GM18517 (cell line): ENCODE measurements around the gene ACVR1.
"Not testable (repeated sequence)": the region's sequence is repeated elsewhere in the genome, so short reads cannot be mapped to it uniquely, and the experiment has no call there.

Experiments used
- ATAC-seq: cut with Tn5 transposase; IDR thresholded peaks from one replicate; pipeline ENCODE4 v1.9.1; 2021; ENCODE audit warnings: mild to moderate bottlenecking, moderate library complexity; ENCODE audit not compliant: unreplicated experiment

The ACVR1 gene

GRCh38 chr2:157769856-157770255 lies 106.3 kb downstream of the ACVR1 start:
- no peak for ATAC-seq

- ATAC-seq: no peak
Measured at GRCh38 chr2:157764386-157764785, 111.7 kb downstream of the ACVR1 start.

GRCh38 chr2:157761520-157761919 lies 114.6 kb downstream of the ACVR1 start:
- no peak for ATAC-seq

GRCh38 chr2:157760949-157761348 lies 115.2 kb downstream of the ACVR1 start:
- no peak for ATAC-seq

- no peak for ATAC-seq
Measured at GRCh38 chr2:157759855-157760254, 116.3 kb downstream of the ACVR1 start.

GRCh38 chr2:157758586-157758985 lies 117.5 kb downstream of the ACVR1 start:
- no peak for ATAC-seq

GRCh38 chr2:157757500-157757899 lies 118.6 kb downstream of the ACVR1 start:
- ATAC-seq: no peak

GRCh38 chr2:157756447-157756846 lies 119.7 kb downstream of the ACVR1 start:
- ATAC-seq: not testable (repeated sequence)

- peak; percentile 67 for ATAC-seq
Measured at GRCh38 chr2:157751462-157752058, 124.6 kb downstream of the ACVR1 start.

- ATAC-seq: no peak
Measured at GRCh38 chr2:157749684-157750083, 126.4 kb downstream of the ACVR1 start.

- no peak for ATAC-seq
Measured at GRCh38 chr2:157748371-157749142, 127.6 kb downstream of the ACVR1 start.

GRCh38 chr2:157747695-157748370 lies 128.3 kb downstream of the ACVR1 start:
- ATAC-seq: peak; percentile 54

- ATAC-seq: no peak
Measured at GRCh38 chr2:157747280-157747679, 128.8 kb downstream of the ACVR1 start.

- ATAC-seq: no peak
Measured at GRCh38 chr2:157746234-157746950, 129.7 kb downstream of the ACVR1 start.

- ATAC-seq: no peak
Measured at GRCh38 chr2:157744571-157745076, 131.5 kb downstream of the ACVR1 start.

- peak; percentile 58 for ATAC-seq
Measured at GRCh38 chr2:157743051-157743450, 133.1 kb downstream of the ACVR1 start.

- ATAC-seq: no peak
Measured at GRCh38 chr2:157741819-157742484, 134.2 kb downstream of the ACVR1 start.

- ATAC-seq: no peak
Measured at GRCh38 chr2:157737656-157738055, 138.5 kb downstream of the ACVR1 start.

GRCh38 chr2:157735532-157735931 lies 140.6 kb downstream of the ACVR1 start:
- no peak for ATAC-seq

GRCh38 chr2:157733263-157733662 lies 142.9 kb downstream of the ACVR1 start:
- no peak for ATAC-seq

GRCh38 chr2:157732596-157732995 lies 143.5 kb downstream of the ACVR1 start:
- no peak for ATAC-seq
